HG03565 (cell line): ENCODE results near the gene PRDM16.

Source experiments
- ATAC-seq: cut with Tn5 transposase; IDR thresholded peaks from one replicate; pipeline ENCODE4 v1.9.1; 2021; ENCODE audit warnings: mild to moderate bottlenecking, moderate library complexity; ENCODE audit not compliant: unreplicated experiment

The PRDM16 gene

GRCh38 chr1:3476666-3477065 is 407.7 kb downstream of the PRDM16 start:
- ATAC-seq = no peak

- no peak for ATAC-seq
Measured at GRCh38 chr1:3477241-3477995, 408.4 kb downstream of the PRDM16 start.

DNA sequence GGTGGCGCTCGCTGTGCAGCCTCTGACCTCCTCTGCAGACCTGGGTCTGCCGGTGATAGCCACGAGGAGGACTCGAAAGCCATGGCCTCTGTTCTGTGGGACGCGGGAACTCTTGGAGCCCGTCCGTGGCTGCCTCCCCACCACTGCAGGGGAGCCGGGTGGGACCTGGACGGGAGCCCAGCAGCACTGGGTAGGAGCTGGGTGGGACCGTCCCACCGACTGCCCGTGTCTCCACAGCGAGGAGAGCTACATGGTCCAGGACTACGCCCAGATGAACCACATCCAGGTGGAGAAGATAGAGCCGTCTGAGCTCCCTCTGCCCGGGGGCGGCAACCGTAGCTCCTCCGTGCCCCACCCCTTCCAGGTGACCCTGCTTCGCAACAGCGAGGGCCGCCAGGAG is 409.2 kb downstream of the PRDM16 start:
- ATAC-seq = no peak

- ATAC-seq = no peak
Measured at GRCh38 chr1:3479511-3480368, 410.7 kb downstream of the PRDM16 start.

- ATAC-seq = no peak
Measured at GRCh38 chr1:3480369-3480719, 411.3 kb downstream of the PRDM16 start.

- ATAC-seq = no peak
Measured at GRCh38 chr1:3481046-3481445, 412.0 kb downstream of the PRDM16 start.

DNA sequence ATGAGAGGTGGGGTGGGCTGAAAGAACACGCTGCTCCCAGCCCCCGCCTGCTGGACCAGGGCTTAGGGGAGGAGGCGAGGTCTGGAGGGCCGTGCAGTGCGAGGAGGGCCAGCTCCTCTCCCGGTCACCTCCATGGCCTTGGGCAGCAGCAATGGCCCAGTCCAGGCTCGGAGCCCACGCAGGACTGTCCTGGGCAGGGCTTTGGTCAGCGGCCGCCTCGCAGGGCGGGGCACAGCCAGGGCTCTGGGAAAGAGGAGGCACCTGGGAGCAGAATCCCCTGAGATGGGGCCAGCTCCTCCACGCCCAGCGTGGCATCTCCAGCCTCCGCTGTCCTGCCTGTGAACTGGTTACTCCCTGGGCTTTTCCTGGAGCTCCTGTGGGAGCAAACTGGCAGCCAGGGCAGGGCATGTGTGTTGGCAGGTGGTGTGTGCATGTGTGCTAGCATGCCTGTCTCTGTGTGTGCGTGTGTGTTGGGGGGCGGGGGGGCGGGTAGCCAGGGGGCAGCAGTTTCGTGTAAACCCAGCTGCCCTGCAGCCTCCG is 412.9 kb downstream of the PRDM16 start:
- ATAC-seq = no peak

GRCh38 chr1:3482378-3482849 is 413.4 kb downstream of the PRDM16 start:
- ATAC-seq = no peak

- ATAC-seq = no peak
Measured at GRCh38 chr1:3483380-3483779, 414.4 kb downstream of the PRDM16 start.

DNA sequence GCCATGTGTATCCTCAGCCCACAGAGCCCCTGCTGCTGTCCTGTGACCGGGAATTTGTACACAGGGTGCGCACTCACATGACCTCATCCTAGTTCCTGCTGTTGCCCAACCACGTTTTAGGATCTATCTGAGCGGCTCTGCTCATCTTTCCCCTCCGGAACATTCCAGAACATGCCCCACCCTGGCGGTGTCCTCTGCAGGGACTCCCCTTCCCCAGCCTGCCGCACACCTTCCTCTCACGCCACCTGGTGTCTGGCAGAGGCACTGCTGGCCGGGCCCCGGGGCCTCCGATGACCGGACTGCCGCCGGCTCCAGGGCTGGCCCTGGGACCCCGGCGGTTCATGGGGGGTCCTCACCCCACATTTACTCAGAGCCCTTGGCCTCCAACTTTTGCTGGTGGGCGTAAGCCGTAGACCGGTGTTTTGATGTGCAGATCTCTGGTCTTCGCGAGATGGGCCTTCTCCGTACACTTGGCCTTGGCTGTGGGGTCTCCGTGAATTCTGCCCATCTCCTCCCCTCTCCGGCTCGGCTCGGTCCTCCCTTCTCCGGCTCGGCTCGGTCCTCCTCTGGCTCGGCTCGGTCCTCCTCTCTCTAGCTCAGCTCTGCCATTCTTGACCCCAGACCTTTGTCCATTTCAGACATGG is 414.9 kb downstream of the PRDM16 start:
- ATAC-seq = no peak

DNA sequence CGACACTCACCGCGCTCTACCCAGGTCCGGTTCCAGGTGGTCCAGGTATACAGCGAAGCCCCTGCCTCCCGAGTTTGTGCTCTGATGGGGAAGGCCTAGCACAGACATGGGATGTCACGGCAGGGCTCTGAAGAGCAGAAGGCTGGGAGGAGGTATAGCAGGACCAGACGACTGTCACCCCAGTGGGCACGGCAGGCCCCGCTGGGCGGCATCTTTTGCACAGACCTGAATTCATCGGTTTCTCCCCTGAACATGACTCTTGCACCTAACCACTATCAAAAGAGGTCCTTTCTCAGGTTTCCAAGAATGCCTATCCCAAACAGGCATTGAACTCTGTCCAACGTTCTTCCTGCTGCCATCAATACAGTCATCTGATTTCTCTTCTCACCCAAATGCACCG is 416.0 kb downstream of the PRDM16 start:
- ATAC-seq = no peak
